ENCODE data around the gene PTPRF. TPM values are rescaled to one million over a fixed set of nuclear protein-coding genes. Genes with fewer than 3 reads are reported as not detected.
A peak's percentile ranks its signal among the peaks of the same experiment; 100 is the strongest.
"Not testable (repeated sequence)": the region's sequence is repeated elsewhere in the genome, so short reads cannot be mapped to it uniquely, and the experiment has no call there.

PTPRF gene
- total RNA-seq, 1 experiment from 2014 or later, result 34.1 TPM

DNA sequence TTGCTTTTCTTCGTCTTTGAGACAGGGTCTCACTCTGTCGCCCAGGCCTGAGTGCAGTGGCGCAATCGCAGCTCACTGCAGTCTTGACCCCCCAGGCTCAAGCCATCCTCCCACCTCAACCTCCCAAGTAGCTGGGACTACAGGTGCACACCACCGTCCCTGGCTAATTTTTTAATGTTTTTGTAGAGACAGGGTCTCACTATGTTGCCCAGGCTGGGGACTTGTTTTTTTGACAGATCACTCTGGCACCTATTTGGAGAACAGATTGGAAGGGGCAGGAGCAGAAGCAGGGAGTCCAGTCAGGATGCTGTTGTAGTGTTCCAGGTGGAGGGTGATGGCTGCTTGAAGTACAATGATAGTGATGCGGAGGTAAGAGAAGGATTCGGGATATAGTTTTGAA, 106.6 kb downstream of the PTPRF start:
- Histone ChIP-seq H3K4me3 (no peak overlapping the region), H3K4me1 (no peaks in the 10 kb centered on the region), H3K9me3 (replicated peaks) (no peaks in the 10 kb centered on the region), H3K27me3 (no peaks in the 10 kb centered on the region), H3K27ac (no peak overlapping the region), H3K36me3 (no peaks in the 10 kb centered on the region)
- no peak for DNase-seq

DNA sequence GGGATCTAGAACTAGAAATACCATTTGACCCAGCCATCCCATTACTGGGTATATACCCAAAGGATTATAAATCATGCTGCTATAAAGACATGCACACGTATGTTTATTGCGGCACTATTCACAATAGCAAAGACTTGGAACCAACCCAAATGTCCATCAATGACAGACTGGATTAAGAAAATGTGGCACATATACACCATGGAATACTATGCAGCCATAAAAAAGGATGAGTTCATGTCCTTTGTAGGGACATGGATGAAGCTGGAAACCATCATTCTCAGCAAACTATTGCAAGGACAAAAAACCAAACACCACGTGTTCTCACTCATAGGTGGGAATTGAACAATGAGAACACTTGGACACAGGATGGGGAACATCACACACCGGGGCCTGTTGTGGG, 107.7 kb downstream of the PTPRF start:
- DNase-seq; H3K4me3 ChIP-seq; H3K4me1 ChIP-seq; H3K36me3 ChIP-seq; H3K27ac ChIP-seq; H3K9me3 ChIP-seq (replicated peaks); H3K27me3 ChIP-seq: not testable (repeated sequence)

DNA sequence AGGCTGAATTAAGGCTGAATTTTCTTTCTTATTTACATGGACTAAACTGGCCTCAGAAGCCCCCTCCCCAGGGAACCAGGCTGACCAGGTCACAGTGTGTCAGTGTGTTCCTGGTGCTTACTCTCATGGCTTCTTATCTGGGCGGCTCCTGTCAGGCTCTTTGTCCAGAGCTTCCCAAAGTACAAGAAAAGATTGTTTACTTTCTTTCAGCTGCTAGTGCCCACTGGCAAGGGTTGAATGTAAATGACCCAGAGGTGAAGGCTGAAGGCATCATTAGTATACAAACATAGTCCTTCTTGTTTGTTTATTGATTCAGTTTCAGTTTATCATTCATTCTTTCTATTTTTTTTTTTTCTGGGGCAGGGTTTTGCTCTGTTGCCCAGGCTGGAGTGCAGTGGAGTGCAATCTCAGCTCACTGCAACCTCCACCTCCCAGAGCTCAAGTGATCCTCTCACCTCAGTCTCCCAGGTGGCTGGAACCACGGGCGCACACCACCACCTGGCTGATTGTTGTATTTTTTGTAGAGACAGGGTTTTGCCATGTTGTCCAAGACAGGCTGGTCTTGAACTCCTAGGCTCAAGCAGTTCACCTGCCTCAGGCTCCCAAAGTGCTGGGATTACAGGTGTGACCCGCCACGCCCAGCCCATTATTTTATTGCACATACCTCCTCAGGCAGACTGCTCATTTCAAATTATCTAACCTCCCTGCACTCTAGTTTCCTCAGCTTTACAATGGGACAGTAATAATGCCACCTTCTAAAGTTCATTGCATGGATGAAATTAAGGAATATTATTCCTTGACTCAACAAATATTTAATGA, 109.5 kb downstream of the PTPRF start:
- no peak overlapping the region for H3K27ac ChIP-seq
- H3K27me3 ChIP-seq, result no peaks in the 10 kb centered on the region
- H3K36me3 ChIP-seq, result no peaks in the 10 kb centered on the region
- DNase-seq, result no peak
- no peak overlapping the region for H3K4me3 ChIP-seq
- H3K9me3 ChIP-seq (replicated peaks), result no peaks in the 10 kb centered on the region
- peaks cover 7% of the 10 kb centered on the region; the same call in 1 of the 2 replicates for H3K4me1 ChIP-seq

DNA sequence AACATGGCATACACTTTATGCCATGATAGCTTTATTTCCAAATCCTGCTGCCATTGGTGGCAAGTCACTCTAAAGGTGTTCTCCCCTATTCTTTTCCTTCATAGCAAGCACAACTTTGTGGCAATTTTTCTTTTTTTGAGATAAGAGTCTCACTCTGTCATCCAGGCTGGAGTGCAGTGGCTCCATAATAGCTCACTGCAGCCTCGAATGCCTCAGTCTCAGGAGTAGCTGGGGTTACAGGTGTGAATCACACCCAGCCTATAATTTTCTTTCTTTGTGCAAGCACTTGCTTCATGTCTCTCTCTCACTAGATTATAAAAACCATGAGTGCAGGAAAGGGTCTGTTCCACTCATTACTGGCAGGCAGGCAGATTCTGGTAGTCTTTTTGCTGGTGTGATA, 113.9 kb downstream of the PTPRF start:
- Histone ChIP-seq H3K27me3 (no peaks in the 10 kb centered on the region), H3K9me3 (replicated peaks) (no peaks in the 10 kb centered on the region), H3K36me3 (no peaks in the 10 kb centered on the region), H3K27ac (no peak overlapping the region), H3K4me1 (peaks cover 14% of the 10 kb centered on the region; the same call in 1 of the 2 replicates), H3K4me3 (no peak overlapping the region)
- no peak for DNase-seq

DNA sequence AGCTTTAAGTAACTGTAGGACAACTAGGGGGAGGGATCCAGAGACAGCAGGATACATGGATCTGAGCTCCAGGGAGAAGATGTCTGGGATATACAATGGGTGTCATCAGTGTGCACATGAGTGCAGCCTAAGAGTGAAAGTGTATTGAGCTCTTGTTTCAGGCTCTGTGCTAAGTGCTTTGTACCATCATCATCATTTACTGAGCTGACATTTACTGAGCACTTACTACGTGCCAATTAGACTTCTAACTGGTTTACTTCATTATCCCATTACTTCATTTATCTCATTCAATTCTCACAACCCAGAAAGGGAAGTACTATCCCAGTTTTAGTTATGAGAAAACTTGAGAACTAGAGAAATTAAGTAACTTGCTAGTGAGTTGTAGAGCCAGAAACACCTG, 114.8 kb downstream of the PTPRF start:
- DNase-seq, result no peak

DNA sequence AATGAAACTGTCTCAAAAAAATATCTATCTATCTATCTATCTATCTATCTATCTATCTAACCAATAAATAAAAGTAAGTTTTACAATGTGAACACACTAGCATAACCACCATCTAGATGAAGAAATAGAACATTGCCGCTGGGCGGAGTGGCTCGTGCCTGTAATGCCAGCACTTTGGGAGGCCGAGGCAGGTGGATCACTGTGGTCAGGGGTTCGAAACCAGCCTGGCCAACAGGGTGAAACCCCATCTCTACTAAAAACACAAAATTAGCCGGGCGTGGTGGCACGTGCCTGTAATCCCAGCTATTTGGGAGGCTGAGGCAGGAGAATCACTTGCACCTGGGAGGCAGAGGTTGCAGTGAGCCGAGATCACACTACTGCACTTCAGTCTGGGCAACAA, 116.6 kb downstream of the PTPRF start:
- H3K27me3 ChIP-seq; H3K27ac ChIP-seq; H3K36me3 ChIP-seq; DNase-seq; H3K4me3 ChIP-seq; H3K9me3 ChIP-seq (replicated peaks): not testable (repeated sequence)
- H3K4me1 ChIP-seq, result peaks cover 14% of the 10 kb centered on the region; the same call in 1 of the 2 replicates

More for the DNA sequence above, 114.8 kb downstream of the PTPRF start:
- no peaks in the 10 kb centered on the region for H3K27me3 ChIP-seq
- no peak overlapping the region for H3K27ac ChIP-seq
- H3K9me3 ChIP-seq (replicated peaks), result no peaks in the 10 kb centered on the region
- H3K36me3 ChIP-seq, result no peaks in the 10 kb centered on the region
- no peak overlapping the region for H3K4me3 ChIP-seq
- H3K4me1 ChIP-seq, result peaks cover 14% of the 10 kb centered on the region; the same call in 1 of the 2 replicates

DNA sequence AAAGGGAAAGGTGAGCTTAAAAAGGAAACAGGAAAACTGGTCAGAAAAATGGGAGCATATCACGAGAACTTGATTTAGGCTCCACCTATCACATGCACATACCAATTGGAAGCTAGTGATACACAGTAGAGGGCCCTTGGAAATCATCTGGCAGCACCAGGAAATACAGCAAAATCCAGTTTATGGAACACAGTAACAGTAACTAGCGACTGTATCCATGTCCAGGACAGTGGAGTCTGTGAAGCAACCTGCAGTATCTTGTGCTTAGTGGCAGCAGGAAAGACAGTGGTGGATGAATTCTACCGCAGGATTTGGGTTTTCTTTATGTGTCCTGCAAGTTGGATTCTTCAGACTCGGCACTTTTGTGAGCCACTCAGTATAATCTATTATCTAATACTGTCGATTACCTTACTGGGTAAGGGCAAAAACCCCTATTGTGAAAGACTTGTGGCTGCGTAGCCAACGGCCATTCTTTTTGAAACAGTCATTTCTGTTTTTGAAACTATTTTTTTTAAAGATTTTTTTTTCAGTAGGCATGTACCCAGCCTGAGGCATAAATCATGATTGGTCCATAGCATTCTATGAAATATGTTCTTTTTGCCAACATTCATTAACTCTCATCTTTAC, 117.7 kb downstream of the PTPRF start:
- Histone ChIP-seq H3K4me3 (peak overlapping the region; percentile 85; the same call in 1 of the 2 replicates), H3K4me1 (peaks cover 11% of the 10 kb centered on the region; the same call in 1 of the 2 replicates), H3K9me3 (replicated peaks) (no peaks in the 10 kb centered on the region), H3K27ac (no peak overlapping the region; the same call in 1 of the 2 replicates), H3K36me3 (peaks cover 4% of the 10 kb centered on the region), H3K27me3 (no peaks in the 10 kb centered on the region)
- no peak for DNase-seq

DNA sequence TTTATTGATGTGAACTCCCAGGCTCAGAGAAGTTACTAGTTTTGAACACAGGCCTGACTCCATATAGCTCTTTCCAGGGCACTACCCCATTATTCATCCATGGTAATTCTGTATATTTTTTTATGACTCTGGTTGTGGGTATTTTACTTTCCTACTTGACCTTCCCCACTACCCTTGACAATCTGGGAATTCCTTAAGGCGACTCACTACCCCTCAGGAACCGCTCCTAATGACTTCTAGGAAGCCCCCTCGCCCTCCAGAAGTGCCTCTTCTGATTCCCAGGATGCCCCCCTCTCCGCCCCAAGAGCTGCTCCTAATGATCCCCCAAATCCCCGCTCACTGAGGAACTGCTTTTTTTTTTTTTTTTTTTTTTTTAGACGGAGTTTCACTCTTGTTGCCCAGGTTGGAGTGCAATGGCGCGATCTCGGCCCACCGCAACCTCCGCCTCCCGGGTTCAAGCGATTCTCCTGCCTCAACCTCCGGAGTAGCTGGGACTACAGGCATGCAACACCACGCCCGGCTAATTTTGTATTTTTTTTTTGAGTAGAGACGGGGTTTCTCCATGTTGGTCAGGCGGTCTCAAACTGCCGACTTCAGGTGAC, 118.3 kb downstream of the PTPRF start:
- DNase-seq, result peak in 1 of 2 experiments; percentile 32
- Histone ChIP-seq H3K27ac (peak overlapping the region; percentile 93), H3K27me3 (no peaks in the 10 kb centered on the region), H3K9me3 (replicated peaks) (no peaks in the 10 kb centered on the region), H3K4me1 (peaks cover 11% of the 10 kb centered on the region; the same call in 1 of the 2 replicates), H3K4me3 (peak overlapping the region; percentile 85), H3K36me3 (peaks cover 10% of the 10 kb centered on the region)

DNA sequence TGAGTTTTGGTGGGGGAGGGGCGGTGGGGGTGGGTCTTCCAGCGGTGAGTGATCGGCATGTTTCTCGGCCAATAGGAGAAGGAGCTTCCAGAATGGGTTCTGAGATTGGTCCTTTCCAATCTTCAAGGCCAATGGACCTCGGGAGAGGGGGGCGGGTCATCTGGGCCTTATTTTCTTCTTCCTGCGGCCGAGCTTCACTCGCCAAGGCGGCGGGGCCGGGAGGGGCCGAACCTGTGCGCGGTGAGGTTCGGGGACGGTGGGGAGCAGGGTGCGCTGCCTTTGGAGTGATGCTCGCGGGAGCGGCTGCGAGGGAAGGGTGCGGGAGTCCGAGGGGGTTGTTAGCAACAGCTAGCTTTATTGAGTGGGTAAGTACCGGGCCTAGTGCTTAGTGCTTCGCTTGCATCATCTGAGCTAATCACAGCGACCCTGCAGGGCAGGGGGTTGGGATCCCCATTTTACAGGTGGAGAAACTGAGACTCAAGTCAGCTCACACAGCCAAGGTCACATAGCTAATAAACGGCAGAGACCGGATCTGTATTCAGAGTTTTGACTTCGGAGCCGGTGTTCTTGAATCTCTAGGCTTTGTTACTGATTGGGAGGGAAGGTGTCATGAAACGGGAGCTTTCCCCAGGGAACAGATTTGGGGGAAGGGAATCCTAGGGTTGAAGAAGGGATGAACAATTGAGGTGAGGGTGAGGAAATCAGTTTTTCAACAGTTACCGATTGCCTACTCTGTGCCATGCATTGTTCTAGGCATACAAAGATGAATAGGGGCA, 119.8 kb downstream of the PTPRF start:
- Histone ChIP-seq H3K4me3 (peak overlapping the region; percentile 85), H3K27me3 (no peaks in the 10 kb centered on the region), H3K9me3 (replicated peaks) (no peaks in the 10 kb centered on the region), H3K27ac (peak overlapping the region; percentile 93), H3K36me3 (peaks cover 19% of the 10 kb centered on the region), H3K4me1 (peaks cover 4% of the 10 kb centered on the region; the same call in 1 of the 2 replicates)
- DNase-seq, result peak; percentile 99

DNA sequence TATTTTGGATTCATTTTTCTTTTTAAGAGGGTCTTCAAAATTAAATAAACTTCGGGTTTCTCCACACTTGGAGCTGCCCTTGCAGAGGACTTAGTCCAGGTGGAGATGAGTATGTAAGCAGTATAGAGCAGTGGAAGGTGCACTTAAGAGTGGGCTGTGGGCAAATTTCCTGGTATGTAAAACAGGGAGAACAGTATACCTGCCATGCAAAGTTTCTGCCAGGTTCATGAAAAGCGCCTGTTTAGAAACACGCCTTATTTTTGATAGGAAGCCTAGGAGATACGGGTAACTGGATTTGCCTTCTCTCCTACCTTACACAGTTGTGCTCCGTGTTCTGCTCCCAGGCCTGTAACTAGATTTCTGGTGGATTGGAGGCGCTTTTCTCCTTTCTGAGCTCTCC, 120.5 kb downstream of the PTPRF start:
- Histone ChIP-seq H3K27me3 (no peaks in the 10 kb centered on the region), H3K27ac (no peak overlapping the region), H3K4me1 (peaks cover 3% of the 10 kb centered on the region; the same call in 1 of the 2 replicates), H3K36me3 (peaks cover 25% of the 10 kb centered on the region), H3K9me3 (replicated peaks) (no peaks in the 10 kb centered on the region), H3K4me3 (peak overlapping the region; percentile 85)
- DNase-seq, result no peak

DNA sequence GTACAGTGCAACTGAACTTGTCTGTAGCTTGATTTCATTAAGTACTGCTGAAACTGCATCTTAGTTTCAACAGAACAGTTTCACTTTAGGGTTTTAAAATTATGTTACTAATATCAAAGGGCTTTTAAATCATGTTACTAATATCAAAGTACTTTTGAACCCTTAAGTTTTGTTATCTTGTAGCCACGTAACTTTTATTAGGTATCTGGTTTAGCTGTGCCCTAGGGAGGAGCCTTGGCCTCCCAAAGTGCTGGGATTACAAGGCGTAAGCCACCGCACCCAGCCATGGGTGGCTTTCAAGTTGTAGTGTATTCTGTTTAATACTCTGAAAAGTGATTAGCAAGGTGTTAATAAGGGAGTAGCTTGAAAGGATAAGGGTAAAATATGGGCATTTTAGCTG, 121.2 kb downstream of the PTPRF start:
- no peaks in the 10 kb centered on the region for H3K9me3 ChIP-seq (replicated peaks)
- no peak overlapping the region for H3K27ac ChIP-seq
- peaks cover 3% of the 10 kb centered on the region; the same call in 1 of the 2 replicates for H3K4me1 ChIP-seq
- H3K27me3 ChIP-seq, result no peaks in the 10 kb centered on the region
- no peak for DNase-seq
- H3K36me3 ChIP-seq, result peaks cover 28% of the 10 kb centered on the region
- H3K4me3 ChIP-seq, result no peak overlapping the region

DNA sequence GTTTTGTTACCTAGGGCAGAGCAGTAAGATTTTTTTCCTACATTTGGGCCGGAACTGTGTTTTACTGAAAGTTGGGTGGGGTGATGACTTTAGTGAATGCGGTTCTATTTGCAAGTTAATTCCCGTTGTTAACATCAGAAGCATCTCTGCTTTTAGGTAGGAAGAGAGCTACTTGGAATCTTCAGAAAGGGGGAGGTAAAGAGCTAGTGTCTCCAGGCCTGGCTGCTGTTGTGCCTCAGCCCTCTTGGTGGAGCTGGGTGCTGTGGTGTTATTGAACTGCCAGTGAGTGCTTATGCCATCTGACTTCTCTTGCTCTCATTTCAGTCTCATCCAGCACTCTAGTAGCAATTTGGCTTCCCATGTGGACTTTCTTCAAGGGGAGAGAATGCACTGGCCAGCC, 122.7 kb downstream of the PTPRF start:
- H3K4me3 ChIP-seq, result no peak overlapping the region
- peaks cover 38% of the 10 kb centered on the region for H3K36me3 ChIP-seq
- peaks cover 3% of the 10 kb centered on the region; the same call in 1 of the 2 replicates for H3K4me1 ChIP-seq
- no peak overlapping the region for H3K27ac ChIP-seq
- H3K9me3 ChIP-seq (replicated peaks), result no peaks in the 10 kb centered on the region
- no peak for DNase-seq
- H3K27me3 ChIP-seq, result no peaks in the 10 kb centered on the region

DNA sequence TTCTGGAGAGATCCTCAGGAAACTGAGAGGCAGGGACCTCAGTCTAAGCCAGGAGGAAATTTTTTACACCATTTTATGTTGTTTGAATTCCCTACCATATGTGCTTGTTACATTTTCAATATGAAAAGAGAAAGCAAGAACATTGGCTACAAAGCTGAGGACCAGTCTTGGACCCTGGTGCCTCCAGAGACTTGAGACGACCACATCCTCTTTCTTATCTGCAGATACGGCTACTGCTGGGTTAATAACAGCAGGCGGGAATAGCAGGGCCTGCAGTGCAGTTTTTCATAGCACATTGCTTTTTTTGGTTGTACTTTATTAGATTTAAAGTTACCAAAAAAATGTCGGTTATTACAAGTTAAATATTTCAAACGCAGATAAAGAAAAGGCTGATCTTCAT, 123.2 kb downstream of the PTPRF start:
- Histone ChIP-seq H3K9me3 (replicated peaks) (no peaks in the 10 kb centered on the region), H3K27ac (no peak overlapping the region), H3K36me3 (peaks cover 42% of the 10 kb centered on the region), H3K4me1 (0 out of 2 replicates have a peak, but pooled peaks cover under 1% of the 10 kb centered on the region), H3K27me3 (no peaks in the 10 kb centered on the region), H3K4me3 (no peak overlapping the region)
- DNase-seq, result no peak

DNA sequence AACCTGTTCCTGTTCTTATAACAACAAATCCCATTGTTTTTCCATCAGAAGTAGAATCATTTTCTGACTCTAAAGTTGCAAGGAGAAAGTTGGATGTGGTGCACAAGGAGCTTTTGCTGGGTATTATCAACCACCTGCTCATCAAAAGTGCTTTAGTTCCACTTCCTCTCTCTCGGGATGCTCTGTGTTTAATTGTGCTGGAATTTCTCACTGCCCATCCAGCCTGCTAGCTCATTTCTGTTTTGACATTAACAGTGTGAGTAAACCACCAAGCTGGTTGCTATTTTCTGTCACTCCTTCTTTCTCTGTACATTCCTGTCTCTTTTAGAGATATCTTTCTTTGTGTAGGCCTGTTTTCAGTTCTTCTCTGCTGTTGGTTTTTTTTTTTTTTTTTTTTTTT, 125.3 kb downstream of the PTPRF start:
- no peak for DNase-seq

More for the DNA sequence above, 125.3 kb downstream of the PTPRF start:
- H3K27ac ChIP-seq, result no peak overlapping the region
- H3K4me1 ChIP-seq, result no peaks in the 10 kb centered on the region
- peaks cover 62% of the 10 kb centered on the region for H3K36me3 ChIP-seq
- no peaks in the 10 kb centered on the region for H3K9me3 ChIP-seq (replicated peaks)
- no peaks in the 10 kb centered on the region for H3K27me3 ChIP-seq
- H3K4me3 ChIP-seq, result no peak overlapping the region

All from SJCRH30 (cell line).